Measurements from ENCODE around the gene GSAP.

GSAP gene

DNA sequence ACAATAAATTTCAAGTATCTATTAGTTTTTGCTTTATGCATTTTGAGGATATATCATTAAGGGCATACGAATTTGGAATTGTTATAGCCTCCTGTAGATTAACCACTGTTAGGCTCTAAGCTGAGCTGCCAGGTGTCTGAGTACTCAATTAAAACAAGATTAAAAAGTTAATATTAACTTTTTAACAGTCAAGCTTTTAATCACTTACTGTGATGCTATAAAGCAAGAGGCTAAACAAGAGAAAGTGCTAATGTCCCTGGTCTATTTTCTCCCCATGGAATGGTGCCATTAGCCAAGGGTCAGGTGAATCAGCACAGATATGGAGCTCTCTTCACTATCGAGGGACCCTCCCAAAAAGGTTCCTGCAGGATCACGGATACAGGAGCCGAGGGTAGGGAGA is 9.7 kb downstream of the GSAP start:
- no peak for DNase-seq

DNA sequence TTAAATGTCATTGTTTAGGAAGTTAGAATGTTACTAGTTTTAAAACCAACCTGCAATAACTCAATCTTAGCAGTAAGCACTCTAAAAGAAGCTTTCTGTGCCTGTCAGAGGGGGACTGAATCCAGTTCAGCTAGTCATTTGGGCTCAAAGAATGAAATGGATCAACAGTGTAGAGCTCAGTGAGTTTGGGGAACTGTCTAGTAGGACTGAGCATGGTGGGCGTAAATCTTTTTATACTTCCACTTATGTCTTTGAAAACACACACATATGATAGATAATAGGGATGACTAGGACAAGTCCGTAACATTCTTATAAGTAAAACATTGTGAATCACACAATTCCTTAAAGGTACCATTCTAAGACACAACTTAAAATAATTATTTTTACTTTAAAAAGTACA is 11.5 kb downstream of the GSAP start:
- no peak for DNase-seq

DNA sequence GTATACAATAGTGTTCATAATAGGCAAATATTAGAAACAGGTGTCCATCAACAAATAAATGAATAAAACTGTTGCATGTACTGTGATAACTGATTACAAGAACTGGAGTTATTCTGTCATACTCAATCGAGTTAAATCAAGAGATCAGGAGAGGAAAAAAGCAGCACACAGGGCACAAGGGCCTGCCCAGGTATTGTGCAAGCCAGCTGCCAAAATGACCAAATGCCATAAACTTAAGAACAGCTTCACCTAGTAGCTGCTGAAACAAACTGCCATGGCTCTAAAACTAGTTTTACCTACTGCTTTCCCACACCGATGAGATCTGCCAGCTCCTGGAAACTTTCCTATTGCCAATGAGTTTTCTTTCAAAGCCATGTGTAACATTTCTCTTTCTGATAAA is 12.2 kb downstream of the GSAP start:
- DNase-seq = no peak

DNA sequence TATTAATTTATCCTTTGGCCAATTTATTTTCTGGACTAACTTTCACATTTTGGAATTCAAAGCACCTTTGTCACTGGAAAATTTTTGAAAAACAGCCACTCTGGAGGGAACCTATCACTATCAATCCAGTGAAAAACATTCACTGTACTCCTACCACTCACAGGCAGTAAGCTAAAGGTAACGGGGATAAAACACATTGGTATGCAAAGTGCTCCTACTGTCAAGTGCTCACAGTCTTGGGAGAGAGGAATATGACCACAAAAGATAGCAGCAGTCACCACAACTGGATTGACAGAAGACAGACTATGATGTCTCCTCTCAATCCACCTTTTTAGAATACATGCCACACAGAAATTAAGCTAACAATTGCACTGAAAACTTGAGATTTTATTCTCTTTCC is 13.3 kb downstream of the GSAP start:
- DNase-seq = no peak

DNA sequence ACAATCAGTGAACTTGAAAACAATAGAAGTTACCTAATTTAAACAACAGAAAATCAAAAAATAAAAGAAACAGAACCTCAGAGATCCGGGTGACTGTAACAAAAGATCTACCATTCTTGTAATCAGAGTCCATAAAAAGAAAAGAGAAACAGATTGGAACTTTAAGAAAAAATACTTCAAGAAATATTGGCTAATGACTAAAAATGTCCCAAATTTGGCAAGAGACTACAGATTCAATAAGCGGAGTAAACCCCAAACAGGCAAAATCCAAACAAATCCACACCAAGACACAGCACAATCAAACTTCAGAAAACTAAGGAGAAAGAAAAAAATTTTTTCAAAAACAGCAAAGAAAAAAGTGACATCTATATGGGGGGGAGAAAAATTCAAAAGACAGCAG is 15.1 kb downstream of the GSAP start:
- DNase-seq = no peak

DNA sequence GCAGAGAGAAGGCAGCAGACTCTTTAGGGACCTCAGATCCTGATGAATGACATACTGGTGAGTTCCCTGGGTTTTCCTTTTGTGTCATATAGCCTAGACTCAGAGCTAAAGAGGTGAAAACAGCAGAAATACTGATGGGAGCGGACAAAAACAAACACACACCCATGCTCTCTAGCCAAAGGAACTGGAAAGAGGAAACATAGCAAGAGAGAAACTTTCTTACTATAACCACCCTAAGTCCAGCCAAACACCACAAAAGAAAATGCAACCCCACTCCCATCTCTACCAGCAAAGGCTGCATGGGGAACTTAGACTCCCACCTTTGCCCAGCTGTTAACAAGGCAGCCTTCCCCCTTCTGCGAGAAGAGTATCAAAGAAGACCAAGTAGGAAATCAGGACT is 16.3 kb downstream of the GSAP start:
- no peak for DNase-seq

DNA sequence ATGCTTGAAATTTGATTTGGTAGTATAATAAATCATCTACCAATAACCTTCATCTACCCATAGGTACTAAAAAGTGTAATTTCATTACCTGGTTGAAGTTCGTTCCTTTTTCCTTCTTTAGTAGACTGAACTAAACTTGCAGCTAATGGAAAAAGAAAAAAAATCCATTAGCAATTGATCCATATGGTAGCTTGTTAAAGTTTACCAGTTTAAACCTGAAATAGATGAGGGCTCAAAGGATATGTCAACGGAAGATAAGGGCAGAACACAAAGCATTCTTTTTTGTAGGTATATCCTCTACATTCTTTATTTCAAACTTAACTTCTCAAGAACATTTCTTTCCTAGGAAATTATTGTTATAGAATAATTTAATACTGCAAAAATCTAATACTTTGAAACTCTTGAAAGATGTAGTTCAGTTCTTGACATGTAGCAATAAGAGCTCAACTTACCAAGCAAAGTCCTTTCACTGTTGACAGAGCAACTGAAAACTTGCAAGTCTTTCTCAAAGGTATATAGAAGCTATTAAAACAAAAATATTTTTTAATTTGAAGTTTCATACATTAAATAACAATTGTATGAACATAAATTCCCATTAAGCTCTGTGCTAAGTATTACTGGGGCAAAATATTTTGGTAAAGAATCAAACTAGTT is 19.1 kb downstream of the GSAP start:
- no peak for DNase-seq

DNA sequence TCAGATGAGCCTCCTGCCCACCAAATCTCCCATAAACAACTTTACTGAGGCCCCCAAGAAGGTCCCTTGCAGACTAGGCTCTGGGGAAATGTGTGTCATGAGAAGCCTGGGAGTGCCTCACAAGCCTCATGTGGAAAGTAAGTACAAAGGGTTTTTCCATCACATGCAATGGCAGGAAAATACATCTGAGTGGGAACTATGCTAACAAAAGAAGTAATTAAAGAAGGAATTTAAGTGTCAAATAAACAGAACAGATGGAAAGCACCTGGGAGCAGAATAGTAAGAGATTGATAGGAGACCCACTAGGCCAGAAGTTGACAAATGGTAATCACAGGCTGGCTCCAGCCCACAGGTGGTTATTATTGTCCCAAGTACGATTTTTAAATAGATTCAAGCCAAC is 20.5 kb downstream of the GSAP start:
- DNase-seq = no peak

DNA sequence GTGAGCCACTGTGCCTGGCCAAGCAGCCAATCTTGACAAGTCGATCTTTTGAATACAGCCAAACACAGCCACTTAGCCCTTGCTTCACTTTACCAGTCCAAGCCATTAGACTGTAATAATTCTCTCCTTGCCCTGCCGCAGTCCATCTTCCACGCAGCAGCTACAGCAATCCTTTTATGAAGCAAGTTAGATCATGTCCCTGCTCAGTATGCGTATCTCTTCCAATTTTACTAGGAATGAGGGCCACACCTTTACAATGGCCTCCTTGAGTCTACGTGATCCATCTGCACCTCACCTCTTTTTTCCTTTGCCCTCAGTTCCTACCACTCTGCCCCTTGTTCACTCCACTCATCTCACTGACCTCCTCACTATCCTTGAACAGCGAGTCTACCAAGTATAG is 22.2 kb downstream of the GSAP start:
- no peak for DNase-seq

DNA sequence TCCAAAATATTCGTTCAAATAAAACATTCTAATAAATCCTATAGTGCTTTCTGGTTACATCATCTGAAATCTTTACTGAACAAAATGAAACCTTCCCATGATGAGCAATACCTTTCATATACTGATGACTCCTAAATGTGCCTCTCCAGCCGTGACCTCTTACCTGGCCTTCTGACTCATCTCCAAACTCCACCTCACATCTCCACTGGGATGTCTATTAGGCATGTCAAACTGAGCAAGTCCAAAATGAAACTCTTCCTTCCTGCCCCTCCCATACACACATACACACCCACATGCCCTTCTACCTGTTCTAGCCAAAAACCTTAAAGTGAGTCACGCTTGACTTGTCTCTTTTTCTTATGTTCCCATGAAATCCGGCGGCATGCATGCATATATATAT is 22.9 kb downstream of the GSAP start:
- DNase-seq = no peak

DNA sequence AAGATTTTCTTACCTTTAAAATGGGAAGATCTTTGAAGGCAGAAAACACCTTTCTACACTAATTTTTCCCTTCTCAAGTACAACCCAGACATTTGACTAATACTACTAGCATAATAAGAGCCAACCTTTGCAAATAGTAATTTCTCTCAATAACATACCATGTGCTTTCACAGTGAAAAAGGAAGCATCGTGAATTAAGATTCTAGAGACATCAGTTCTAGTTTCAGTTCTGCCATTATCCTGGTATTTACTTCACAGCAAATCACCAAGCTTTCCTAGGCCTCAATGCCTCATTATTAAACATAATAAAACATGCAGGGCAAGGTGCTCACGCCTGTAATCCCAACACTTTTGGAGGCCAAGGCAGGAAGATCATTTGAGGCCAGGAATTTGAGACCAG is 24.9 kb downstream of the GSAP start:
- DNase-seq = no peak

DNA sequence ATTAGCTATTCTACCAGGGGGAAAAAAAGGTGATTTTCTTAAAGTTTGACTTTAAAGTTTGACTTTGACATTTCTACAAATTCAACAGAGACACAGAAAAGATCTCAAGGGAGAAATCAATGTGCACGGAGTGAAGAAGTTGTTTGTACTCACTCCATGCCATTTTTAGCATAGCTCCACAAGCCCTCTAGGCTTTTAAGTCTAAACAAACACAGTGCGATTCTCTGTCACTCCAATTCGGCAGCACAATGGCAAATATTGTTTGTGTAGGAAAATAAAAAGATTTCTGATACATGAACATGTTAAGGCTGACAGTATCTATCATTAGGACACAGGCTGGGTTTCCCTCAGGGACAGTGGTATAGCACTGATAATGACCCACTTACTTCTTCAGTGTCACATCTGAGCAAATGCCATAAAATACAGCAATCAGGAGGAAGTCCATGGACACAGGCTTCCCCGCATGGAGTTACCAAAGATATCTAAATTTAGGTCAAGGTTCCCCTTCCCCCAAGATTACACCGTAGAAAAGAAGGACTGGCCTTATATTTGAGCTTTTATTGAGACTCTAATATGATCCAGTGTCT is 28.0 kb downstream of the GSAP start:
- no peak for DNase-seq

DNA sequence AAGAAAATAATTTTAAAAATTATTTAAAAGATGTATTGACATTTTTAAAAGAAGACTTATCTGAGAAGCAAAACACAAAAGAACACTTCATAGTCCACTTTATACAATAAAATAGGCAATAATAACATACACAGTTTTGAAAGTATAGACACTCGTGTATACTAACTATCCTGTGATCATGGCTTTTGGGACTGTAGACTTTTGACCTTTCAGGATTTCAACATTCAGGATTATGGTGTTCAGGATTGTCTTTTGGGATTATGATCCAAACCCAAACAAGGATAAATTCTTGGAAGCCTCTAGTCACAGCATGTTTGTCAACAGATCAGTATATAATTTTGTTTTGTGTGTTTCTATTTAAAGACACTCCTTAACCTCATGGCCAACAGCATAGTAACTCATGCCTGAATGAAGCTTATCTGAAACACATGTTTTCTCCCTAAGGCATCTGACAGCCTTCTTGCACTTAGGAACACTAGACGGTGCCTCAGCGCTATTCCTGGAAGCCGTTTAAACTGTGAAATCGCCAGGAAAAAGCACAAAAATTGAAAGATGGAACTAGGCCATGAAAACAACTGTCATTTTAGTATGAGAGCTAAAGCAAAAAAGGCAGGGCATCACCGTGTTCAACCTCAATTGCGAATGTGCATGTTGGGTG is 29.9 kb downstream of the GSAP start:
- DNase-seq = no peak

DNA sequence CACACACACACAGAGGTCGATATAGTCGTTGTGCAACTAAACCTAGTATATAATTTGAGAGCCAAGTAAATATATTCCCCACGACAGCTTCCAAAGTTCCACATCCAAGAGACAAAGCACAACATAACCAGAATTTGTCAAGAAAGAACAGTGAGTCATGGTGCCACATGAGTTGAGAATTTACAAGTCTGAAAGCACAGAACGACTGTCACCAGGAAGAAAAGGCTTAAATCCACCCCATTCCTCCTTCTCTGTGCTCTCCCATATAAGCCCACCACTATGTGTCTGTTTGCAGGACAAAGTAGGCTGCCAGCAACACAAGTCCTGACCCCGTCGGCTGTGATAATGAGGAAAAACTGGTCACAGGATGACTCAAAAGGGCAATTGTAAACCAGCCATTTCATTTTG is 32.8 kb downstream of the GSAP start:
- no peak for DNase-seq

DNA sequence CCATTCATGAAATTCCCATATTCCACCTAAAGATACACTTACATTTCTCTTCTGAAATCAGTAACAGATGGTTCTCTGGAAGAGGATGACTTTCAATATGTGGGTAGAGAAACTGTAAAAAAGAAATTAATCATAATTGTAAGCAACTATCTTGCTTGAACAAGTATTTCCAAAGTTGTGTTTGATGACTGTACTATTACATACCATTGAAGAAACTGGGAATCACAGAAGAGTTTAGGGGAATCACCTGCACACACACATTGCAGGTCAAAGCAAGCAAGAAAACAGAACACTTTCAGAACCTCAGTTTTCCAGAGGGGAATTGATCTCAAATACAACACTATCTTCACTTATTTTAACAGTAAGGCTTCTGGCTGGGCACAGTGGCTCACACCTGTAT is 33.6 kb downstream of the GSAP start:
- DNase-seq = no peak

DNA sequence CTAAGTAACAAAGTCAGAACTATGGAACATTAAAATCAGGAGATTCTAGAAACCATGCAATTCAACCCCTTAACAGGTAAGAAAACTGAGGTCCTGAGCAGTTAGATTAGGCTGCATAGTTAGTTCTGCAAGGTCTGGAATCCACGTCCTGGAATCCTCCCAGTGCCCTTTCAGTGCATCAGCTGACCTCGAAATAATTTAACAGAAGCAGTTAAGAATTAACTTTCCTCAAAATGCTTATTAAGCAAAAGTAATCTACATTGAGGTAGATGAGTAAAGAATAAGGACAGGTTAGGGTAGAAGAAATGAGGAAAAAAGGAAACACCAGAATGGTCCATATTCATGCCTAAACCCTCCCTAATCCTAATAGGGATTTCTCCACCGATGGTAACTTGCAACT is 37.6 kb downstream of the GSAP start:
- no peak for DNase-seq

DNA sequence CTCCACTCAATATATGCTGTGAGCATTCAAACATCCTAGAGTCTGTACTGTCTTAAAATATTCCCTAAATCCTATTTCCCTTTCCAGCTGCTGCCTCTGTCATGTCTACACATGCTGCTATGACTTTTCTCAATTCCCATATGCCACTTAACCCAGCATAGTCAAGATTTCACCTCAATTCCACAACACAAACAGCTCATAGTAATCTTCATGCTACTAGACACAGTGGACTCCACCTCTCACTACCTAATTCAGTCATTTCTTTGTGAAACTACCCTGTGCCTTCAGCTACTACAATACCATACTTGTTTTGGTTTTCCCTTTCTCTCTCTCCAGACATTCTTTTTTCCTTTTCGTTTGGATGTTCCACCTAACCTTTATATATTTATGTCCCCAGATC is 45.5 kb downstream of the GSAP start:
- DNase-seq = no peak

DNA sequence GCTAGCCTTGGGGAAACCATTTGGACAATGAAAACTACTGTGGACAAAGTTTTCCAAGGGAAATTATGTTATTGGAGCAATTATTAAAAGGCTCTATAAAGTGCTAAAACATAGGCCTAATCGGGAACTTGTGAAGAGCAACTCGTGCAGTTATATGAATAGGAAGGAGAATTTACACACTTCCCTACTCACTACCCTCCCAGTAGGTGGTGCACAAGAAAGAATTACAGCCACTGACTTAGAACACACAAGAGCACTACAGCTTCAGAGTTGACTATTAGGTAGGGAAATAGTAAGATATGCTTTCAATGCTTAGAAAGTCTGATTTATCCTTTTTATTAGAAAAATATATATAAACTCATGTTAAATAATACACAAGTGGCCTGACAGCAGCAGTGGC is 47.2 kb downstream of the GSAP start:
- no peak for DNase-seq

DNA sequence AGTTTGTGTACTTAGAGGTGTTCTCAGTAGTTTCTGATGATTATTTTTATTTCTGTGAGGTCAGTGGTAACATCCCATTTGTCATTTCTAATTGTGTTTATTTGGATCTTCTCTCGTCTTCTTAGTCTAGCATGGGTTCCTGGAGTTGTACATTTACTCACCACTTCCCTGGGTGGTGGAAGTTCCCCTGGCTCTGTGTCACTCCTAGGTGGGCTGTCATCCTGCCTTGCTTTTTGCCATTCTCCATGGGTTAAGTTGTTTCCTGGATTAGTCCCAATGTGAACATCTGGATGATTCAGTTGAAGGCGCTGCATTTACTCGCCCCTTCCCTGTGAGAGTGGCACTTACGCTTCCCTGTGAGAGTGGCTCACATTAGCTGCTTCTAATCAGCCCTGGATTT is 48.2 kb downstream of the GSAP start:
- no peak for DNase-seq

DNA sequence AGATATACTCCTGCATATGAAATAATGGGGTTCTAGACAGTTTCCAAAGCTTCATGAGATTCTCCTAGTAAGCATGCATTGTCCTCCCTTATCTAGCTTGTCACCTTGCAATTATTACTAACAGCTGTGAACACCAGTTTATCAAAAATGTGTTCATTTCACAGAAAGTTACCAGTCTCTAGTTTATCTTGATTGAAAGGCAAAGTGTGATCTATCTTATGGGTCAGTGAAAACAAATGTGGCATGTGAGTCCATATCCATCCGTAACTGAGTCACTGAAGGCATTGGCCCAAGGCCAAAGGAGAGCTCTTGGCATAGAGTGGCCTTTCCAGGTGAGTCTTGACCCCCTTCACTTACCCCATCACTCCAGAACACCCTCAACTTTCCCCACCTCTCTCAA is 53.2 kb downstream of the GSAP start:
- DNase-seq = no peak

DNA sequence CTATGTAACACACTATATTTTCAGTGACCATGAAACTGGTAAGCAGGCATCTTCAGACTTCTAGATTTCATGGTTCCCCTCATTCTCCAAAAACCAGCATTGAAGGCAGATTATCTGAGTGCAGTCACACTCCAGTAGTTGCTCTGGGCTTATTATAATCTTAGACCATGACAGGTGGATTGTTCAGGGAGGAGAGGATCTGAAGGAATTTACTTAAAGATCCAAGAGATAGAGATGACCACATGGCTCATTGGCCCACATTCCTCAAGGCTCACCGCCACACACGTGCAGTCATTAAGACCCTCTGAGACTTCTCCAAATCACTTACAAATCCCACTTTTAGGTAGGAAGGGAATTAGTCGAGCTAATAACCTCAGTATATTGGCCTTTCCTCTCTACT is 55.2 kb downstream of the GSAP start:
- no peak for DNase-seq

DNA sequence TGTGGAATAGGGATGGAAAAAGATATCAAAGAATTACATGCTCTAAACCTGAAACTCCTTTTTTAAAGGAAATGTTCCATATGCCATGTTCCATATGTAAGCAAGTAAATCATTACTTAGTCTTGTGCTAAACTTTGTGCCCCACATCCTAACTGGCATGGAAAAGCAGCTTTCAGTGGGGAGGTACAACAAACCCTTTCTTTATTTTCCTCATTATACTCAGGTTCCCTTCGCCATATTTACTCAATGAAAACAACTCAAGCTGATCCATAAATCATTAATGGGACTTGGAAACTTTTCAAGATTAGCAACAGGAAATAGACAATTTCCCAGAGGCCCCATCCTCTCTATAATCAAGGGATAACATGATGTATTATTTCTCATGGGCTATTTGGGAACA is 56.0 kb downstream of the GSAP start:
- DNase-seq = no peak

DNA sequence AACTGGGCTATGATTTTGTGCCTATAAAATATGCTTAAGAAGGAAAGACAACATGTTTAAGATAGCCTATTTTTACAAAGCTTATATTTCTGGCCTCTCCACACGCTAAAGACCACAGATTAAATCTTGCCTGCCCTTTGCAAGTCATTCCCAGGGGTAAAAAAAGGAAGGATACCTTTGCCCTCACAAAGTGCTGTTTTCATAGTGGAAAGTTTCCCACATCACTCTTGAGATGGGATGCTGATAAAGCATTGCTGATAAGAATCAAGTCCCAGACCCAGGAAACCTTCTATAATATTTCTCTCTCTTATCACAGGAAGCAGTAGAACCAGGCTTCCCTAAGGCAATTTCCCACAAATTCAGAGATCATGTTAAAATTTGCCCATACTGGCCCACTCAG is 56.5 kb downstream of the GSAP start:
- no peak for DNase-seq

DNA sequence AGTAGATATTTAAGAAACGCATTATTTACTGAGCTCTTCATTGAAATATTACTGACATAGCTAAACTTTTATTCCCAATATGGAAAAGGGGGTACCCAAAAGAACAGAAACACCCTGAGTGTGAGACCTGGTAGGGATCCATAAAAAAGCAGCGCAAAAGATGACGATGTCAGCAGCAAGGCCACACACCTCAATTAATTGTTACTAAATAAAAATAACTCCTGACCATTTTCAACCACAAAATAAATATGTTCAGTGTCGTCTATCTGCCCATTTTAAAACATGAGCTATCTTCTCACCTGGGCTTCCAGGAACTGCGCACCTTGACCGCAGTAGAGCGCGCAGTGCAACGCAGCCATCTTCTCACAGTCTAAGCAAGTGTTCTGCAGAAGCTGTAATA is 61.2 kb downstream of the GSAP start:
- no peak for DNase-seq

DNA sequence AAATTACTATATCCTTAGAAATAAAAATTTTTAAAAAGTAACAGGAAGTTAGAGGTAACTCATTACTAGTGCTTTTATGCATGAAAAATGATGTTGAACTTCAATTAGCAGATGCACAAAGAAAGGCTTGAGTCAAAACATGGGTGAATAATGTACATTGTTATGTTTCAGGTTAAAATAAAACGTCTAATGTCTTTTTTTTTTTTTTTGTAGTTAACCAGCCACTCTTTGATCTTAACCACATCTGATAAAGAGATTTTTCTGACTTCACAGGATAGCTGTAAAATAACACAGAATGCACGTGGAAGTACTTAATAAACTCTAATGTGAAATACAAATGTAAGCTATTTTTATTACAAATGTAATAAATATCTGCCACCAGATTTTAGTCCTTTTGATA is 61.7 kb downstream of the GSAP start:
- DNase-seq = no peak

Data from KG1 (cell line).